Measurements from ENCODE around the gene CD33.
"Not testable (repeated sequence)": the region's sequence is repeated elsewhere in the genome, so short reads cannot be mapped to it uniquely, and the experiment has no call there.

CD33 gene

DNA sequence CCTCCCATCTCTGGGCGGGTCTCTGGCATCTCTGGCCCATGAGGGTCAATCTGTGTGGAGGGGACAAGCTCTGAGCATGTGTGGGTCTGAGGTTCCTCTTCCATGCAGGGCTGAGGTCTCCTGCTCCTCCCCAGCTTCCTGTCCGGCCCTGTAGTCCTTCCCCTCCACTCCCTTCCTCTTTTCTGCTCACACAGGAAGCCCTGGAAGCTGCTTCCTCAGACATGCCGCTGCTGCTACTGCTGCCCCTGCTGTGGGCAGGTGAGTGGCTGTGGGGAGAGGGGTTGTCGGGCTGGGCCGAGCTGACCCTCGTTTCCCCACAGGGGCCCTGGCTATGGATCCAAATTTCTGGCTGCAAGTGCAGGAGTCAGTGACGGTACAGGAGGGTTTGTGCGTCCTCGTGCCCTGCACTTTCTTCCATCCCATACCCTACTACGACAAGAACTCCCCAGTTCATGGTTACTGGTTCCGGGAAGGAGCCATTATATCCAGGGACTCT, at the start of gene CD33:
Gene CD33, plus strand, starts transcription at position 183 of the 496 bp plus-strand sequence. Its CDS starts 39 bp downstream, at position 222.
- DNase-seq (ENCODE audit: low read depth), result not testable (repeated sequence)

- DNase-seq (ENCODE audit: low read depth), result no peak
Measured at GRCh38 chr19:51179256-51179655, 45.6 kb upstream of the CD33 start.

GRCh38 chr19:51181377-51181912, 43.4 kb upstream of the CD33 start:
- DNase-seq (ENCODE audit: low read depth), result no peak

- DNase-seq (ENCODE audit: low read depth), result no peak
Measured at GRCh38 chr19:51181913-51182419, 42.9 kb upstream of the CD33 start.

DNA sequence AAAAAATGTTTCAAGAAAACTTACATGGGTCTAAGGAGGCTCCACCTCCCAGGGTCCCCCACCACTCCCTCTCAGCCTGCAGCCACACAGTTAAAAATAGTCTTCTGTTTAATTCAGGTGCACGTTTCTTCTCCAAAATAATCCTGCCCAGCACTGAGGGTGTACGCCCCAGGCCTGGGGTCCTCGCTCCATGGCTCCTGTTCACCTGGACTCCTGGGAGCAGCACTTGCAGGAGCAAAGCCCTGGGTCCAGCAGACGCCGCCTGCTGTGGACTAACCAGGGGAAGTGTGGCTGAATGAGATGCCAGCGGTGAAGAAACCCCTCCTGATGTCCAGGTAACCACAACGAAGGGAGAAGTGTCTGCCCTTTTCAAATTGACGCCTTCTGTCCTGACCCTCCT, 41.3 kb upstream of the CD33 start:
- DNase-seq (ENCODE audit: low read depth), result no peak

GRCh38 chr19:51185069-51185867, 39.6 kb upstream of the CD33 start:
- no peak for DNase-seq (ENCODE audit: low read depth)

DNA sequence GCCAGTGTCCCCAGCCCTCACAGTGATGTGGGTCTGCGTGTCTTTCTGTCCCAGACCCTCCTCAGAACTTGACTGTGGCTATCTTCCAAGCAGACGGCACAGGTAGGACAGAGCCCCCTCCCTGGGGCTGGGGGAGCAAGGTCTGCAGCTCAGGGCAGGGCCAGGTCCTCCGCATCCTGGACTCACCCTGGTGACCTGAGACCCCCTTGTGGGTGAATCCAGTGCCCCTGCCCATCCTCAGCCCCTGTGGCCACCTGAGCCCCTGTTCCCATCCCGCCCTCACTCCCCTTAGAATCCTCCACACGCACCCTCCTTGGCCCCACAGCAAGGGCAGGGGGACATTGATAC, 39.0 kb upstream of the CD33 start:
- DNase-seq (ENCODE audit: low read depth), result no peak

- no peak for DNase-seq (ENCODE audit: low read depth)
Measured at GRCh38 chr19:51186323-51186722, 38.6 kb upstream of the CD33 start.

- no peak for DNase-seq (ENCODE audit: low read depth)
Measured at GRCh38 chr19:51187395-51188226, 37.3 kb upstream of the CD33 start.

DNA sequence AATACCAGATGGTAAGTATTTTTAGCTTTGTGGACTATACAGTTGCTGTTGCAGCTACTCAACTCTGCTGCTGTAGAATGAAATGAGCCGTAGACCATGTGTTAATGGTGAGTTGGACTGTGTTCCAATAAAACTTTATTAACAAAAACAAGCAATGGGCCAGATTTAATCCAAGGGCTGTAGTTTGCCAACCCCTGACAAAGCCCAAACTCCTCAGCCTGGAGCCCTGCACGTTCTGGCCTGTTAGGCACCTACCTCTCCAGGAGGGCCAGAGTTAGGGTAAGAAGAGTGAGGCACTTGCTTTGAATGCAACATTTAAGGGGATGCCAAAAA, 36.7 kb upstream of the CD33 start:
- DNase-seq (ENCODE audit: low read depth), result no peak

GRCh38 chr19:51192689-51193088, 32.2 kb upstream of the CD33 start:
- no peak for DNase-seq (ENCODE audit: low read depth)

- no peak for DNase-seq (ENCODE audit: low read depth)
Measured at GRCh38 chr19:51194527-51195315, 30.2 kb upstream of the CD33 start.

- no peak for DNase-seq (ENCODE audit: low read depth)
Measured at GRCh38 chr19:51195316-51195586, 29.6 kb upstream of the CD33 start.

- DNase-seq (ENCODE audit: low read depth), result no peak
Measured at GRCh38 chr19:51195616-51196015, 29.3 kb upstream of the CD33 start.

- no peak for DNase-seq (ENCODE audit: low read depth)
Measured at GRCh38 chr19:51196181-51196580, 28.7 kb upstream of the CD33 start.

DNA sequence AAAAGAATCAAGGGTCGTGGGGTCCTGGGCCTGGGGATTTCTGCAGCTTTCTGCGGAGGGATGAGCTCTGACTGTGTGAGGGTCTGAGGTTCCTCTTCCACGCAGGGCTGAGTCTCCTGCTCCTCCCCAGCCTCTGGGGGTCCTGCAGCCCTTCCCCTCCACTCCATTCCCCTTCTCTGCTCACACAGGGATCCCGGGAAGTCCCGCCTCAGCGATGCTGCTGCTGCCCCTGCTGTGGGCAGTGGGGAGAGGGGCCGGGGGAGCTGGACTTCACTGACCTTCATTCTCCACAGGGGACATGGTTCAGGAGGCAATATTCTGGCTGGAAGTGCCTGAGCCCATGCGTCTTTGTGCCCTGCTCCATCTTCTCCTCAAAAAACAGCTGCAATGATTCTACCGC, 26.2 kb upstream of the CD33 start:
- no peak for DNase-seq (ENCODE audit: low read depth)

- no peak for DNase-seq (ENCODE audit: low read depth)
Measured at GRCh38 chr19:51200071-51200666, 24.7 kb upstream of the CD33 start.

- no peak for DNase-seq (ENCODE audit: low read depth)
Measured at GRCh38 chr19:51201712-51202111, 23.2 kb upstream of the CD33 start.

GRCh38 chr19:51203916-51204315, 21.0 kb upstream of the CD33 start:
- no peak for DNase-seq (ENCODE audit: low read depth)

DNA sequence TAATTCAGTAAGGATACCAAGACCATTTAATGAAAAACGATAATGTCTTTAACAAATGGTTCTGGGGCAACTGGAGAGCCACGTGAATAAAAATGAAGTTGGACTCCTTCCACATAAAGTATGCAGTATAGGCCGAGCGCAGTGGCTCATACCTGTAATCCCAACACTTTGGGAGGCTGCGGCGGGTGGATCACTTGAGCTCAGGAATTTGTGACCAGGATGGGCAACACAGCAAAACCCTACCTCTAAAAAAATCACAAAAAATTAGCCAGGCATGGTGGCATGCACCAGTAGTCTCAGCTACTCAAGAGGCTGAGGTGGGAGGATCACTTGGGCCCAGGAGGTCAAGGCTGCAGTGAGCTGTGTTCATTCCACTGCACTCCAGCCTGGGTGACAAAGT, 20.6 kb upstream of the CD33 start:
- DNase-seq (ENCODE audit: low read depth), result no peak

GRCh38 chr19:51207747-51208146, 17.1 kb upstream of the CD33 start:
- DNase-seq (ENCODE audit: low read depth), result no peak

Data from stromal cell of bone marrow (primary cell).